Liver (tissue), 9 donors: ENCODE data around the gene GREB1L. TPM values are rescaled to one million over a fixed set of nuclear protein-coding genes. Genes with fewer than 3 reads are reported as not detected.

Experiments used
- DNase-seq: peaks from one replicate; pipeline ENCODE4 v3.0.0-alpha.2; 2017; ENCODE audit warnings: low spot score
- H3K27ac ChIP-seq, 2 donors: one replicate each; pipeline ENCODE4 v1.7.0; 2013; ENCODE audit warnings: inconsistent platforms in 2 of 2, low read length in 2 of 2, control low read depth in 1 of 2, low read depth in 1 of 2, mild to moderate bottlenecking in 1 of 2
- H3K27me3 ChIP-seq, 4 donors: one replicate each; pipeline versions ENCODE4 v1.6.1 to v1.7.0; 2013; ENCODE audit warnings: low read length in 3 of 4, inconsistent platforms in 1 of 4, mild to moderate bottlenecking in 1 of 4, moderate library complexity in 1 of 4; ENCODE audit not compliant: control insufficient read depth in 4 of 4, insufficient read depth in 4 of 4
- H3K36me3 ChIP-seq, 4 donors: one replicate each; pipeline versions ENCODE4 v1.6.1 to v1.7.0; 2013; ENCODE audit warnings: low read length in 3 of 4, mild to moderate bottlenecking in 3 of 4, low read depth in 1 of 4, moderate library complexity in 1 of 4; ENCODE audit not compliant: control insufficient read depth in 4 of 4, insufficient read depth in 3 of 4
- H3K4me1 ChIP-seq, 4 donors: one replicate each; pipeline versions ENCODE4 v1.6.1 to v1.7.0; 2013; ENCODE audit warnings: low read length in 3 of 4, mild to moderate bottlenecking in 3 of 4, moderate library complexity in 1 of 4; ENCODE audit not compliant: control insufficient read depth in 4 of 4, insufficient read depth in 4 of 4
- H3K4me3 ChIP-seq, 3 donors: one replicate each; pipeline versions ENCODE4 v1.6.1 to v1.7.0; 2013; ENCODE audit warnings: low read length in 3 of 3, control low read depth in 1 of 3, low read depth in 1 of 3, mild to moderate bottlenecking in 1 of 3
- H3K9ac ChIP-seq, 2 donors: one replicate each; pipeline ENCODE4 v1.7.0; 2013; ENCODE audit warnings: low read length in 2 of 2, mild to moderate bottlenecking in 2 of 2, moderate library complexity in 2 of 2, control low read depth in 1 of 2, low read depth in 1 of 2
- H3K9me3 ChIP-seq, 4 donors: one replicate each; pipeline versions ENCODE4 v1.6.1 to v1.7.0; 2013; ENCODE audit warnings: low read length in 3 of 4; ENCODE audit not compliant: control insufficient read depth in 4 of 4
- ATF3 ChIP-seq: IDR thresholded peaks from 2 replicates; pipeline ENCODE4 v1.6.1; 2016; ENCODE audit warnings: antibody characterized with exemption
- CTCF ChIP-seq: fragments of 150-350 bp; IDR thresholded peaks from 2 replicates; pipeline ENCODE4 v1.5.1; 2017; ENCODE audit warnings: improper control_type of control experiment, low read depth, low read length; ENCODE audit not compliant: missing input control
- FOXA2 ChIP-seq: IDR thresholded peaks from 2 replicates; pipeline ENCODE4 v1.6.1; 2016; ENCODE audit warnings: antibody characterized with exemption
- GABPA ChIP-seq, 2 donors: IDR thresholded peaks in 1 of 2; conservative IDR thresholded peaks in 1 of 2; 2 replicates each; pipeline ENCODE4 v1.6.1; 2016; ENCODE audit warnings: antibody characterized with exemption in 2 of 2, mild to moderate bottlenecking in 1 of 2, moderate library complexity in 1 of 2
- HNF4A ChIP-seq, 2 donors: conservative IDR thresholded peaks; 2 replicates each; pipeline ENCODE4 v1.6.1; 2016; ENCODE audit warnings: antibody characterized with exemption in 2 of 2, mild to moderate bottlenecking in 2 of 2
- HNF4G ChIP-seq: IDR thresholded peaks from 2 replicates; pipeline ENCODE4 v1.6.1; 2016; ENCODE audit warnings: antibody characterized with exemption
- JUND ChIP-seq, 2 donors: IDR thresholded peaks; 2 replicates each; pipeline ENCODE4 v1.6.1; 2016; ENCODE audit warnings: antibody characterized with exemption in 2 of 2
- MAX ChIP-seq: IDR thresholded peaks from 2 replicates; pipeline ENCODE4 v1.6.1; 2016; ENCODE audit warnings: antibody characterized with exemption
- NR2F2 ChIP-seq: IDR thresholded peaks from 2 replicates; pipeline ENCODE4 v1.6.1; 2016; ENCODE audit warnings: antibody characterized with exemption
- RAD21 ChIP-seq, 2 donors: IDR thresholded peaks; 2 replicates each; pipeline ENCODE4 v1.6.1; 2016; ENCODE audit warnings: antibody characterized with exemption in 2 of 2, mild to moderate bottlenecking in 2 of 2
- RXRA ChIP-seq, 2 donors: IDR thresholded peaks; 2 replicates each; pipeline ENCODE4 v1.6.1; 2017 to 2018; ENCODE audit warnings: antibody characterized with exemption in 2 of 2, mild to moderate bottlenecking in 1 of 2
- SP1 ChIP-seq: IDR thresholded peaks from 2 replicates; pipeline ENCODE4 v1.6.1; 2018; ENCODE audit warnings: antibody characterized with exemption, mild to moderate bottlenecking
- TAF1 ChIP-seq: conservative IDR thresholded peaks from 2 replicates; pipeline ENCODE4 v1.6.1; 2016; ENCODE audit warnings: antibody characterized with exemption, mild to moderate bottlenecking
- YY1 ChIP-seq: IDR thresholded peaks from 2 replicates; pipeline ENCODE4 v1.6.1; 2016; ENCODE audit warnings: antibody characterized with exemption, mild to moderate bottlenecking
- ZBTB33 ChIP-seq: IDR thresholded peaks from 2 replicates; pipeline ENCODE4 v1.6.1; 2016; ENCODE audit warnings: antibody characterized with exemption
- WGBS: extraction: QIAGEN DNeasy Blood & Tissue Kit; methylation state at CpG from one replicate; pipeline ENCODE4 v1.1.7; 2013; 5-methylcytosine and 5-hydroxymethylcytosine counted together
- polyA plus RNA-seq, 2 donors: library from polyadenylated mRNA; stranded (reverse) in 1 of 2; unstranded in 1 of 2; fragments of 200-250 nt in 1 of 2; fragments of >200 nt in 1 of 2; fragmentation: Nextera tagmentation in 1 of 2; extraction: Ambion mirVana in 1 of 2; gene quantifications; one replicate each; pipeline versions ENCODE4 v1.2.1 to v1.2.3, GENCODE V29; 2013 to 2015
- total RNA-seq, 2 donors: library from RNA; depleted of rRNA; stranded (reverse); fragments of >200 nt; gene quantifications; one replicate each; pipeline ENCODE4 v1.2.3, GENCODE V29; 2014
- donor health status: healthy.
- donor health status: healthy.
- donor health status: healthy.
- donor health status: healthy.
- donor health status: healthy.

GREB1L gene
- total and polyA plus RNA-seq, 4 donors: 1.2 to 13.1 (median 3.0) TPM

- no peaks in the 10 kb centered on the region for H3K9me3 ChIP-seq
- H3K4me3 ChIP-seq: no peak overlapping the region
- TF ChIP-seq YY1: no peak
- TF ChIP-seq GABPA (IDR thresholded peaks at IDR 0.05 in 1 of 2, conservative IDR thresholded peaks at IDR 0.05 in 1 of 2): no peak
- no peak for TF ChIP-seq NR2F2
- TF ChIP-seq TAF1: no peak
- TF ChIP-seq HNF4G: no peak
- TF ChIP-seq HNF4A (conservative IDR thresholded peaks at IDR 0.05): no peak
- TF ChIP-seq ATF3: no peak
- no peak for TF ChIP-seq RXRA (IDR thresholded peaks at IDR 0.05)
- no peak for TF ChIP-seq FOXA2
- TF ChIP-seq JUND (IDR thresholded peaks at IDR 0.05): no peak
- no peak for TF ChIP-seq MAX
- no peak for TF ChIP-seq RAD21 (IDR thresholded peaks at IDR 0.05)
- no peak overlapping the region for H3K9ac ChIP-seq
- H3K36me3 ChIP-seq: no peaks in the 10 kb centered on the region
- H3K27me3 ChIP-seq: no peaks in the 10 kb centered on the region
- no peak for DNase-seq
- H3K27ac ChIP-seq: no peak overlapping the region
- 70% methylated on average over 1 of the region's 1 CpG for whole genome bisulfite sequencing
- H3K4me1 ChIP-seq: peaks cover 0 to 5% (median 0%) of the 10 kb centered on the region in 4 donors
Measured at GRCh38 chr18:21450913-21451312, 208.9 kb downstream of the GREB1L start.

- Histone ChIP-seq H3K4me1 (peaks cover 2 to 14% (median 6%) of the 10 kb centered on the region in 4 donors), H3K9me3 (no peaks in the 10 kb centered on the region), H3K27ac (no peak overlapping the region), H3K9ac (no peak overlapping the region), H3K4me3 (no peak overlapping the region), H3K27me3 (no peaks in the 10 kb centered on the region), H3K36me3 (no peaks in the 10 kb centered on the region)
- WGBS: 90% methylated on average over 2 of the region's 2 CpGs
- DNase-seq: no peak
- no peak for TF ChIP-seq SP1
- TF ChIP-seq JUND (IDR thresholded peaks at IDR 0.05): no peak
Measured at GRCh38 chr18:21451851-21452250, 209.8 kb downstream of the GREB1L start.

- Histone ChIP-seq H3K9ac (peak overlapping the region in 1 of 2 donors; percentile 38), H3K27me3 (no peaks in the 10 kb centered on the region), H3K4me1 (peaks cover 2 to 14% (median 9%) of the 10 kb centered on the region in 4 donors), H3K9me3 (no peaks in the 10 kb centered on the region), H3K27ac (no peak overlapping the region), H3K4me3 (no peak overlapping the region), H3K36me3 (no peaks in the 10 kb centered on the region)
- TF ChIP-seq ZBTB33: no peak
- no peak for TF ChIP-seq YY1
- no peak for TF ChIP-seq JUND (IDR thresholded peaks at IDR 0.05)
- TF ChIP-seq RAD21 (IDR thresholded peaks at IDR 0.05): no peak
- no peak for TF ChIP-seq FOXA2
- no peak for TF ChIP-seq GABPA (IDR thresholded peaks at IDR 0.05 in 1 of 2, conservative IDR thresholded peaks at IDR 0.05 in 1 of 2)
- no peak for TF ChIP-seq SP1
- no peak for TF ChIP-seq CTCF
- 78% methylated on average over 2 of the region's 2 CpGs for WGBS
- no peak for DNase-seq
Measured at GRCh38 chr18:21452276-21452780, 210.3 kb downstream of the GREB1L start.
